K562 (cell line): Measurements from ENCODE around the gene DNMT1. TPM values are rescaled to one million over a fixed set of nuclear protein-coding genes. Genes with fewer than 3 reads are reported as not detected.

ENCODE experiments used
- AFF4 ChIP-seq: sonication (generic); formaldehyde crosslinking; IDR thresholded peaks from 2 replicates; pipeline ENCODE4 v1.8.0; 2023; ENCODE audit warnings: mild to moderate bottlenecking, missing genetic modification reagents
- C11orf30 ChIP-seq: fragments of 450-650 bp; IDR thresholded peaks from 2 replicates; pipeline ENCODE4 v1.6.1; 2016; ENCODE audit warnings: low read depth, mild to moderate bottlenecking
- FOXJ2 ChIP-seq: fragments of 200-800 bp; sonication (Bioruptor generic); IDR thresholded peaks from 2 replicates; pipeline ENCODE4 v1.6.1; 2016; ENCODE audit warnings: missing genetic modification characterization, missing compliant biosample characterization
- GATAD2B ChIP-seq: fragments of 450-650 bp; IDR thresholded peaks from 2 replicates; pipeline ENCODE4 v1.6.1; 2017; ENCODE audit warnings: mild to moderate bottlenecking, borderline replicate concordance
- HDAC6 ChIP-seq: IDR thresholded peaks from 2 replicates; pipeline ENCODE4 v1.6.1; 2012; ENCODE audit warnings: low read depth, mild to moderate bottlenecking, control low read depth, inconsistent platforms, low read length, moderate library complexity
- HEY1 ChIP-seq: fragments of 250-450 bp; sonication (Bioruptor Pico); IDR thresholded peaks from 2 replicates; pipeline ENCODE4 v1.5.0; 2020; ENCODE audit warnings: mild to moderate bottlenecking, moderate library complexity, borderline replicate concordance
- LARP7 ChIP-seq: fragments of 450-650 bp; IDR thresholded peaks from 2 replicates; pipeline ENCODE4 v1.6.1; 2016
- MECOM ChIP-seq: fragments of 250-450 bp; sonication (Bioruptor Pico); IDR thresholded peaks from 2 replicates; pipeline ENCODE4 v1.8.0; 2022; ENCODE audit warnings: inconsistent platforms
- MEIS2 ChIP-seq: fragments of 450-650 bp; IDR thresholded peaks from 2 replicates; pipeline ENCODE4 v1.6.1; 2014; ENCODE audit warnings: mild to moderate bottlenecking; ENCODE audit not compliant: partially characterized antibody
- NR3C1 ChIP-seq: sonication (generic); formaldehyde crosslinking; IDR thresholded peaks from 2 replicates; pipeline ENCODE4 v1.8.1; 2022; ENCODE audit warnings: missing genetic modification reagents
- PBX2 ChIP-seq, 2 experiments: IDR thresholded peaks in 1 of 2; conservative IDR thresholded peaks in 1 of 2; 2 replicates each; pipeline ENCODE4 v1.6.1; 2016; ENCODE audit warnings: low read depth in 2 of 2, mild to moderate bottlenecking in 1 of 2, missing compliant biosample characterization in 1 of 2, missing genetic modification characterization in 1 of 2, moderate library complexity in 1 of 2
- POLR2A ChIP-seq: fragments of 450-650 bp; conservative IDR thresholded peaks from 2 replicates; pipeline ENCODE4 v1.6.1; 2016
- PTTG1 ChIP-seq: fragments of 450-650 bp; IDR thresholded peaks from 2 replicates; pipeline ENCODE4 v1.6.1; 2016; ENCODE audit warnings: low read depth, mild to moderate bottlenecking, missing genetic modification characterization, missing compliant biosample characterization
- SAFB ChIP-seq: fragments of 200-400 bp; formaldehyde crosslinking; IDR thresholded peaks from 2 replicates; pipeline ENCODE4 v1.6.1; 2017; ENCODE audit warnings: low read depth, low read length, borderline replicate concordance
- SRSF3 ChIP-seq: fragments of 200-400 bp; formaldehyde crosslinking; IDR thresholded peaks from 2 replicates; pipeline ENCODE4 v1.6.1; 2016; ENCODE audit warnings: mild to moderate bottlenecking, low read length, moderate library complexity; ENCODE audit not compliant: insufficient read depth
- ZNF282 ChIP-seq: sonication (generic); formaldehyde crosslinking; IDR thresholded peaks from 2 replicates; pipeline ENCODE4 v1.8.1; 2023; ENCODE audit warnings: missing genetic modification reagents
- polyA plus RNA-seq, 8 experiments: library from polyadenylated mRNA; depleted of rRNA in 4 of 8; stranded (reverse) in 5 of 8; unstranded in 3 of 8; fragments of >200 nt; fragmentation: Nextera tagmentation in 2 of 8; fragmentation: Illumina TruSeq in 1 of 8; extraction: Ambion mirVana in 2 of 8; extraction: Trizol in 1 of 8; gene quantifications; 2 replicates each; pipeline versions ENCODE4 v1.2.1 to v1.2.3, GENCODE V29; 2011 to 2014; ENCODE audit warnings: inconsistent platforms in 1 of 8, missing spikeins in 1 of 8
- total RNA-seq, 7 experiments: library from RNA; depleted of rRNA in 6 of 7; stranded (reverse); fragments of >200 nt in 6 of 7; fragmentation: Illumina TruSeq in 2 of 7; extraction: Trizol in 2 of 7; gene quantifications; 2 replicates each; pipeline versions ENCODE4 v1.2.1 to v1.2.3, GENCODE V29; 2011 to 2021; ENCODE audit warnings: low replicate concordance in 1 of 7
- TF ChIP-seq, protein P1 (sequence below): fragments of 450-650 bp; IDR thresholded peaks from 2 replicates; pipeline ENCODE4 v1.6.1; 2014; ENCODE audit warnings: low read depth, mild to moderate bottlenecking, moderate library complexity, borderline replicate concordance

DNMT1 gene
- total and polyA plus RNA-seq, 9 of the 15 experiments (the other 6 are each of a cell fraction or from before 2014, with no cell fraction given), result 80.1 to 271 (median 121) TPM

DNA sequence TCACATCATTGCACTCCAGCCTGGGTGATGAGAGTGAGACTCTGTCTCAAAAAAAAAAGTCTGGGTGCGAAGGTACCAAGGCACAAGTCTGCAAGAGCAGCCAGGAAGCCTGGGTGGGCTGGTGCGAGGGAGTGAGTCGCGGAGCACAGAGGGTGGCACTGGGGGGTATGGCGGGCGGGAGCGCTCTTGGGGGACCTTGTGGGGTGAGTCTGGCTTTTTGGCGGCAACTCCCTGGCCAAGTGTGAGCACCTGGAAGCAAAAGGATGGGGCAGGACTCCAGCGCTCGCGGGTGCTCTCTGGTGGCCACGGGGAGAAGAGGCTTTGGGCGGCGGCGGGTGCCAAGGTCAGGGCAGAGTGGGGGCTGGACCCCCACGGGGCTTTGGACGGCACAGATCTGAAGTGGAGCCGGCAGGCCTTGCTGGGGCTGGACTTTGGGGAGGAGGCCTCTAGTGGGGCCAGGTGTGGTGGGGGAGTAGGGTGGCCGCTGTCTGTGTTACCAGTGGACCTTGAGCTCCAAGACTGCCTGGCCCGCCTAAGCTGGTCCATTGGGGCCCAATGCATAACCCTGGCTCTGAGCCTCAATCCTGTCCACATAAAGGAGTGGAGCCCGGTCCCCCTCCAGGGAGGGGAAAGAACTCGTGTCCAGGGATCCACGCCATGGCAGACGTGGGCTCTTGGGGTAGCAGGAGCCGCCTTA is 81.7 kb downstream of the DNMT1 start (continued):
- no peak for TF ChIP-seq C11orf30
- no peak for TF ChIP-seq AFF4 (CRISPR knock-in tag)
- no peak for TF ChIP-seq ZNF282 (CRISPR knock-in tag)
- no peak for TF ChIP-seq PTTG1 (tag)
- TF ChIP-seq MEIS2, result no peak
- no peak for TF ChIP-seq PBX2 (CRISPR knock-in tag; IDR thresholded peaks at IDR 0.05; ENCODE audit: low read depth)
- no peak for TF ChIP-seq PBX2 (tag; conservative IDR thresholded peaks at IDR 0.05; ENCODE audit: low read depth)
- TF ChIP-seq, protein P1, sequence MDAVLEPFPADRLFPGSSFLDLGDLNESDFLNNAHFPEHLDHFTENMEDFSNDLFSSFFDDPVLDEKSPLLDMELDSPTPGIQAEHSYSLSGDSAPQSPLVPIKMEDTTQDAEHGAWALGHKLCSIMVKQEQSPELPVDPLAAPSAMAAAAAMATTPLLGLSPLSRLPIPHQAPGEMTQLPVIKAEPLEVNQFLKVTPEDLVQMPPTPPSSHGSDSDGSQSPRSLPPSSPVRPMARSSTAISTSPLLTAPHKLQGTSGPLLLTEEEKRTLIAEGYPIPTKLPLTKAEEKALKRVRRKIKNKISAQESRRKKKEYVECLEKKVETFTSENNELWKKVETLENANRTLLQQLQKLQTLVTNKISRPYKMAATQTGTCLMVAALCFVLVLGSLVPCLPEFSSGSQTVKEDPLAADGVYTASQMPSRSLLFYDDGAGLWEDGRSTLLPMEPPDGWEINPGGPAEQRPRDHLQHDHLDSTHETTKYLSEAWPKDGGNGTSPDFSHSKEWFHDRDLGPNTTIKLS, result no peak
- TF ChIP-seq HEY1 (CRISPR knock-in tag), result no peak
- TF ChIP-seq FOXJ2 (tag), result no peak
- peak; percentile 12; the same call in 1 of the 2 replicates for TF ChIP-seq SAFB
- TF ChIP-seq NR3C1 (CRISPR knock-in tag), result no peak
- no peak for TF ChIP-seq LARP7
- no peak for TF ChIP-seq SRSF3
- TF ChIP-seq MECOM (CRISPR knock-in tag), result no peak
- no peak for TF ChIP-seq HDAC6
- peak; percentile 73 for TF ChIP-seq POLR2A
- TF ChIP-seq GATAD2B, result no peak
